Activated gamma-delta T cell treated with anti-CD3 and anti-CD28 coated beads, Interleukin-2, amount 50 U/mL, for 16 hours (primary cell): ENCODE results near the gene PLA2G2D.

Source experiments
- DNase-seq: peaks from one replicate; pipeline ENCODE4 v3.0.0-alpha.2; 2020; ENCODE audit warnings: low read depth

The PLA2G2D gene

GRCh38 chr1:20086800-20087199, 32.5 kb downstream of the PLA2G2D start:
- no peak for DNase-seq

GRCh38 chr1:20083178-20083944, 36.0 kb downstream of the PLA2G2D start:
- DNase-seq, result no peak

- no peak for DNase-seq
Observed at GRCh38 chr1:20082772-20083171, 36.6 kb downstream of the PLA2G2D start.

- no peak for DNase-seq
Observed at GRCh38 chr1:20081353-20081810, 38.0 kb downstream of the PLA2G2D start.

DNA sequence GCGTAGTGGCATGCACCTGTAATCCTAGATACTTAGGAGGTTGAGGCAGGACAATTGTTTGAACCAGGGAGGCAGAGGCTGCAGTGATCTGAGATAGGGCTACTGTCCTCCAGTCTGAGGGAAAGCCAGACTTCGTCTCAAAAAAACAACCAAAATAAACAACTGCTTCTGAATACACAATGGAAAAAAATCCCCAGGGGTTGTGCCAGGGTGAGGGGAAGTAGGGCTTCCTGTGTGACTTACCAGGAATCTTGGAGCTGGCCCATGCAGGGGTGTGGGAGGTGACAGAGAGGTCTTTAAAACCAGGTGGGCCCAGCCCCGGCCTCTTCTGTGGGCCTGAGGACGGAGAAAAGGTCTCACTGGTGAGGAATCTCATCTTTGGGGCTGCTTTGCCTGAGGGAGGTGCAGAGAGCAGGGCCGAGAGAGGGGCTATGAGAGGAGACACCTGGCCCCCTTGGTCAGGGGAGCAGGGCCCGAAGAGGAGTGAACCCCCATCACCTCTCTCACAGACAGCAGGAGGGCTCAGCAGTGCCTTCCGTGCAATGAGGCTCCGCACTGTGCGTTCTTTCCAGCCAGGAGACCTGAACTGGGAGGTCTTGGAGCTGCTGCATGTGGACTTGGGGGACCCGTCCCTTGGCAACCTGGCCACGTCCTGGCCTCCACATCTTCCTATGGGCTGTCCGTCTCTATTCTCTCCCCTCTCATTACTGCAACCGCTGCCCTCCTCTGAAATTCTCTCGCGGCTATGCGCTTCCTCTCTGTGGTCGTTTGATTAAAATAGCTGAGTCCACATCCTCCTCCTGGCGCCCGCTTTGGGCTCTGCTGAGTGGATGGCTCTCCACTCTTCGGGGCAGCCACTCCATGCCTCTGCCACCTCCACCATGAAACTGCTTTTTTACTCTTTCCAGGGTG, 38.6 kb downstream of the PLA2G2D start:
- DNase-seq, result no peak

- no peak for DNase-seq
Observed at GRCh38 chr1:20079661-20080305, 39.6 kb downstream of the PLA2G2D start.

DNA sequence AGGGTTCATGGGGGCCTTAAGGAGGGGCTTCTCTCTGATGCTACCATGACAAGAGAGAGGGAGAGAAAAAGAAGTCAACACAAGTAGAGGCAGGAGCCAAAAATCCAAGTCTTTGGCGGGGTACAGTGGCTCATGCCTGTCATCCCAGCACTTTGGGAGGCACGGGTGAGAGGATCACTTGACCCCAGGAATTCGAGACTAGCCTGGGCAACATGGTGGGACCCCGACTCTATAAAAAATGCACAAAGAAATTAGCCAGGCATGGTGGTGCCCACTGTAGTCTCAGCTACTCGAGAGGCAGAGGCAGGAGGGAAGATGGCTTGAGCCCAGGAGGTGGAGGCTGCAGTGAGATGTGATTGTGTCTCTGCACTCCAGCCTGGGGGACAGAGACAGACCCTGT, 40.6 kb downstream of the PLA2G2D start:
- no peak for DNase-seq

DNA sequence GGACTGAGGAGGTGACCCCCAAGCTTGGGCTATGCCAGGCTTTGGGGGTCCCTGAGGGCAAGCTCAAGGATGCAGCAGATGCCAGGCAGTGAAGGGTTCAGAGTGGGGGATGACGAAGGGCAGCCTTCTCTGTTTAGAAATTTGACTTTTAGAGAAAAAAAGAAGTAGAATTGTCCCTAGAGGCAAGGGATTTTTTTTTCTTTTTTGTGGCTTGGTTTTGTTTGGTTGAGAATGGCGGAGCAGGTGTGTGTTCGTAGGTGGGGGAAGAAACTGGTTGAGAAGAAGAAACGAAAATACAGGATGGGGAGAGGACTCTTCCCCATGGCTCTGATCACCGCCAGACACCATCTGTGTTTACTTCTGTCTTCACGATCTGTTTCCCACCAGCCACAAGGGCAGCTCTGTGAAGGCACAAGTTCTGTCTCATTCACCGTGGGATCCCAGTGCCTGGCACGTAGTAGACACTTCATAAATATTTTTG, 41.1 kb downstream of the PLA2G2D start:
- no peak for DNase-seq

GRCh38 chr1:20076710-20077461, 42.5 kb downstream of the PLA2G2D start:
- DNase-seq, result no peak

DNA sequence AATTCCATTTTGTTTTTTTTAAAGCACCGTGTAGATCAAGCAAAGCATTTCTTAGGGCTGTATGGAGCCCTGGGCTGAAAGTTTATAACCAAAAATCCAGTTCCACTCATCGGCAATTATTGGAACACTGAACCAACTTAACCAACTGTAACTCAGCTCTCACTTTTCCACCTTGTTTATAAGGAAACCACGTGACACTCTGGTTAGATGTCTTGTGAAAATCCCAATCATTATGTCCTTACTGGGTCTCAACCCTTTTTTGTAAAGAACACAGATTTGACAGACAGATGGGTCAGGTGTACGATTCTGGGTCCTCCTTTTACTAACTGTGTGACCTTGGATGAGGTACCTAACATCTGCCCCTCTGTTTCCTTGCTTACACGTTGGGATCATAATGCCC, 43.1 kb downstream of the PLA2G2D start:
- DNase-seq, result no peak

DNA sequence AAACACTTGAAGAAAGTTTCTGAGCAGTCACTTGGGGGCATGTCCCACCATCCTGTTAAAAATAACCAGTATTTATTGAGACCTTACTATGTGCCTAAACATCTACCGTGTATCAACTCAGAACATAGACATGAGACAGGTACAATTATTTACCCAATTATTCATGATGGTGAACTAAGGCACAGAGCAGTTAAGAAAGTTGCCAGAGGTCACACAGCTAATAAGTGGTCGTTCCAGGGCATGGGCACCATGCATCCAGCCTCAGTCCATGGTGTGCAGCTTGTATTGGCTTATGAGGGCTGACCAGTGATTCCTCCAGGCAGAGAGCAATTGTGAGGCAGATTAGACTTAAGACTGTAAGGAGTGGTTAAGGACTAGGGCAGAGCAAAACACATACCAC, 44.0 kb downstream of the PLA2G2D start:
- DNase-seq, result no peak

GRCh38 chr1:20074725-20075171, 44.6 kb downstream of the PLA2G2D start:
- DNase-seq, result no peak

GRCh38 chr1:20074055-20074724, 45.1 kb downstream of the PLA2G2D start:
- DNase-seq, result no peak

DNA sequence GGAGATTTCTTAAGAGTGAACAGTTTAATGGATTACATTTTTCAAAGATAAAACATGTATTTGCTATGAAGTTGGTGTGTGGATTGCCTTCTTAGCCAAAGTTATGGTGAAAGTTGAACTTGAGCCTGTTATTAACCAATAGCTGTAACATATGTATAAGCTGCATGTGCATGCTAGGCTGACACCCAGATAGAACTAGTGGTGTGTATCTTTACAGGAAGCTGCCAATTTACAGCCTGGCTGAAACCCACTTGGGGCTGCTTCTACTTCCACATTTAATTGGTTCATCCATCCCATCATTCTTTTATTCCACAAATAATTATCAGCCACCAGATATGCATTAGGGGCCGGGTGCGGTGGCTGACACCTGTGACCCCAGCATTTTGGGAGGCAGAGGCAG, 46.1 kb downstream of the PLA2G2D start:
- DNase-seq, result no peak

DNA sequence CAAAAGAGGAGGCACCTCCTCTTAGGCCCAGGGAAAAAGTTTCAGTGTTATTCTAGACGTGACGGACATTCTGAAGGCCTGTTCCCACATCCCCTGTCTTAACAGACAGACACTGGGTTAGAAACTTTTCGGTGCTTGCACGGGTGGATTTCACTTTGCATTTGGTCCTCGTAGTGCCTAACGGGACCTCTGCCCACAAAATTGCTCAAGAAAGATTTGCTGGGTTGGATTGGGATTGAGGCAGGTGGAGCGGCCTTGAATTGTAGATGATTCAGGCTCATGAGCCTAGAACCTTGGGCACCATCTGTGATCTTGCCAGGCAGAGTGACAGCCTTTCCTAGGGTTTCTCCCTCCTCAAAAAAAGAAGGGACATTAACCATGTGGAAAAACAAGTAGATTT, 46.6 kb downstream of the PLA2G2D start:
- DNase-seq, result no peak

- DNase-seq, result no peak
Observed at GRCh38 chr1:20071416-20071815, 47.9 kb downstream of the PLA2G2D start.

- DNase-seq, result no peak
Observed at GRCh38 chr1:20070357-20070756, 49.0 kb downstream of the PLA2G2D start.

GRCh38 chr1:20069874-20070273, 49.5 kb downstream of the PLA2G2D start, which contains the start of gene PLA2G5:
Gene PLA2G5, plus strand, starts transcription at chr1:20070194. Its CDS starts 14,637 bp downstream, at chr1:20084831.
- DNase-seq, result no peak

DNA sequence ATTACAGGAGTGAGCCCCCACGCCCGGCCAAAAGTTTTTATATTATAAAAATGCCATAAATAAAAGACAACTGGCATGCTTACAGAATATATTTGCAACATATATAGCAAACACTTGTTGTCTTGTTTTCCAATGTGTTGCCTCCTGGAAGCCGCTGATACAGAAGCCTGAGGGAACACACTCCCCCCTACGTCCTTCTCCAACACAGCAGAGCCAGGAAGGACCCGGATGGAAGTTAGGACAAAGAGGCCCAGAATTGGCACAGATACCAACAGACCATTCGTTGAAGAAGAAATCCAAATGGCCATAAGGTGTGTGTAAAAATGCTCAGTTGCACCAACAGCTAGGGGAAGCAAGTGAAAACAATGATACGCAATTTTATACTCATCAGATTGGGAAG, 50.6 kb downstream of the PLA2G2D start:
- no peak for DNase-seq

DNA sequence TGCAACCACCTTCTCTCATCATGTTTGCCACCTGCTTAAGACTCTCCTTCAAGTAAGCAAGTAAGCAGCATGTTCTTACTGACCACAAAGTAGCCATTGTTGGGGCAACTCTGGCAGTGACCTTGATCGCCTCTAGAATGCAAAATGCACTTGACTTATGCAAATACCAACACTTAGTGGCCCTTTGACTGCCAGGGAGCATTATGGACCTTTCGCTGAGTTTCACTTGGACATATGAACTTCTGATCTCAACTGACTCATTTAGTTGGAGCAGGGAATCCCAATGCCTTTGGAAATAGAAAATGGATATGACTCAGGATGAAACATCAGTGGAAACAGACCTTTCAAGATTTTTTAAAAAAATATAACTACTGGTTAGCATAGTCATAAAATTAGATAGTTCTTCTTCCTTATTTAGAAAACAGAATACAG, 55.5 kb downstream of the PLA2G2D start:
- no peak for DNase-seq
